Endothelial cell of umbilical vein (primary cell): Measurements from ENCODE around the gene CXADR. TPM values are rescaled to one million over a fixed set of nuclear protein-coding genes. Genes with fewer than 3 reads are reported as not detected.

Experiments
- BruUV-seq: library from RNA; stranded (reverse); fragments of 400-500 nt; replicated peaks from 2 replicates; lab custom pipeline; 2021; lab: Mats Ljungman, UMichigan
- CTCF ChIA-PET: fragments of 300-600, 350-600 bp; sonication (Branson Sonifier 250); formaldehyde crosslinking; loops from one replicate; lab custom pipeline; 2021; ENCODE audit warnings: antibody characterized with exemption, inconsistent platforms; lab: Charles Lee
- POLR2A ChIA-PET: fragments of 300-600, 350-600 bp; sonication (Branson Sonifier 250); formaldehyde crosslinking; loops from one replicate; lab custom pipeline; 2021; ENCODE audit warnings: antibody characterized with exemption, inconsistent platforms; lab: Charles Lee
- DNase-seq: peaks from one replicate; pipeline ENCODE4 v3.0.0-alpha.2; 2011; ENCODE audit warnings: low read depth, low spot score
- FAIRE-seq: peaks from 2 replicates; lab custom pipeline; 2011; peaks lifted over from hg19 to GRCh38; lab: Jason Lieb, UNC
- H2AFZ ChIP-seq: 2 replicates; pipeline ENCODE4 v1.6.0; 2012; ENCODE audit warnings: low read depth, low read length, control low read depth, inconsistent platforms
- H3K27ac ChIP-seq: 2 replicates; pipeline ENCODE4 v1.5.1; 2011; ENCODE audit warnings: low read depth, mild to moderate bottlenecking, control low read depth, low read length, moderate library complexity; ENCODE audit not compliant: insufficient read depth
- H3K27me3 ChIP-seq, 2 experiments: 2 replicates each; pipeline versions ENCODE4 v1.6.0 to v1.6.1; 2011; ENCODE audit warnings: low read length in 2 of 2, mixed read lengths in 1 of 2; ENCODE audit not compliant: control insufficient read depth in 2 of 2, insufficient read depth in 2 of 2
- H3K36me3 ChIP-seq, 2 experiments: 2 replicates in 1 of 2; 3 replicates in 1 of 2; pipeline ENCODE4 v1.5.1; 2011; ENCODE audit warnings: low read length in 2 of 2, mild to moderate bottlenecking in 1 of 2, moderate library complexity in 1 of 2; ENCODE audit not compliant: control insufficient read depth in 2 of 2, insufficient read depth in 2 of 2; ENCODE audit errors: extremely low read depth in 1 of 2
- H3K4me1 ChIP-seq: 3 replicates; pipeline ENCODE4 v1.5.1; 2011; ENCODE audit warnings: mild to moderate bottlenecking, low read length; ENCODE audit not compliant: control insufficient read depth, insufficient read depth; ENCODE audit errors: extremely low read depth
- H3K4me2 ChIP-seq: 2 replicates; pipeline ENCODE4 v1.6.1; 2011; ENCODE audit warnings: low read length, control low read depth, mixed read lengths; ENCODE audit not compliant: insufficient read depth
- H3K4me3 ChIP-seq, 3 experiments: fragments of 200-600 bp in 1 of 3; sonication (generic), shearing (Covaris generic) in 1 of 3; replicated peaks in 1 of 3; 2 replicates each; pipeline ENCODE4 v1.5.1; 2011 to 2016; ENCODE audit warnings: control low read depth in 3 of 3, low read length in 3 of 3, mild to moderate bottlenecking in 2 of 3, inconsistent platforms in 1 of 3, low read depth in 1 of 3, moderate library complexity in 1 of 3; ENCODE audit not compliant: insufficient read depth in 1 of 3
- H3K79me2 ChIP-seq: 2 replicates; pipeline ENCODE4 v1.6.0; 2012; ENCODE audit warnings: low read length, inconsistent platforms; ENCODE audit not compliant: control insufficient read depth, insufficient read depth
- H3K9ac ChIP-seq: replicated peaks from 2 replicates; pipeline ENCODE3; 2011; ENCODE audit warnings: low read length, control low read depth; ENCODE audit not compliant: insufficient read depth; ENCODE audit errors: extremely low read depth
- H3K9me1 ChIP-seq: replicated peaks from 3 replicates; pipeline ENCODE4 v1.6.0; 2011; ENCODE audit warnings: mild to moderate bottlenecking, low read length; ENCODE audit not compliant: control insufficient read depth, insufficient read depth; ENCODE audit errors: extremely low read depth
- H3K9me3 ChIP-seq: replicated peaks from 2 replicates; pipeline ENCODE4 v1.5.1; 2012; ENCODE audit warnings: low read length, inconsistent platforms; ENCODE audit not compliant: control insufficient read depth, insufficient read depth
- H4K20me1 ChIP-seq: replicated peaks from 2 replicates; pipeline ENCODE3; 2011; ENCODE audit warnings: mild to moderate bottlenecking, low read length; ENCODE audit not compliant: control insufficient read depth, insufficient read depth; ENCODE audit errors: extremely low read depth
- EZH2 ChIP-seq: IDR thresholded peaks from 2 replicates; pipeline ENCODE4 v1.6.1; 2012; ENCODE audit warnings: borderline replicate concordance, low read depth, mild to moderate bottlenecking, moderate library complexity, low read length, inconsistent platforms; ENCODE audit not compliant: severe bottlenecking
- FOS ChIP-seq: IDR thresholded peaks from 2 replicates; pipeline ENCODE4 v1.6.1; 2011; ENCODE audit warnings: mild to moderate bottlenecking, low read length, moderate library complexity, borderline replicate concordance; ENCODE audit not compliant: insufficient read depth
- GATA2 ChIP-seq: IDR thresholded peaks from 2 replicates; pipeline ENCODE4 v1.7.0; 2011; ENCODE audit warnings: low read depth, mild to moderate bottlenecking, moderate library complexity, mixed read lengths, low read length; ENCODE audit not compliant: insufficient read length, insufficient read depth
- JUN ChIP-seq: IDR thresholded peaks from 2 replicates; pipeline ENCODE4 v1.6.1; 2011; ENCODE audit warnings: borderline replicate concordance, low read depth; ENCODE audit not compliant: insufficient read length, insufficient read depth
- MAX ChIP-seq: IDR thresholded peaks from 2 replicates; pipeline ENCODE4 v1.6.1; 2011; ENCODE audit not compliant: insufficient read depth, insufficient read length
- MYC ChIP-seq: IDR thresholded peaks from one replicate; pipeline ENCODE4 v1.6.1; 2011; ENCODE audit warnings: mild to moderate bottlenecking, low read depth, low read length
- POLR2A ChIP-seq: IDR thresholded peaks from 2 replicates; pipeline ENCODE4 v1.6.1; 2012; ENCODE audit warnings: low read depth, mild to moderate bottlenecking, control low read depth, low read length
- POLR2AphosphoS5 ChIP-seq: IDR thresholded peaks from 2 replicates; pipeline ENCODE4 v1.6.1; 2012; ENCODE audit warnings: low read depth, mild to moderate bottlenecking, control low read depth, low read length, moderate library complexity; ENCODE audit not compliant: insufficient read depth
- dilution Hi-C: fragments of 300-500 bp; cut with MboI; formaldehyde crosslinking; loops from one replicate; pipeline ENCODE4 v1.15.0; 2019; ENCODE audit warnings: low sequenced_read_pairs; ENCODE audit not compliant: extremely low pct_ligation_motif_present
- intact Hi-C: fragments of 100-400 bp; cut with micrococcal nuclease; formaldehyde crosslinking; loops from one replicate; pipeline ENCODE4 v1.10.0; 2022
- polyA plus RNA-seq, 4 experiments: library from polyadenylated mRNA; depleted of rRNA in 3 of 4; stranded (reverse) in 3 of 4; unstranded in 1 of 4; fragments of >200 nt; gene quantifications; 2 replicates each; pipeline versions ENCODE4 v1.2.1 to v1.2.3, GENCODE V29; 2011 to 2012; ENCODE audit warnings: missing spikeins in 1 of 4
- total RNA-seq: library from RNA; stranded (reverse); gene quantifications from 2 replicates; pipeline ENCODE4 v1.2.3, GENCODE V29; 2021
- TF ChIP-seq, protein P1 (sequence below), 2 donors: IDR thresholded peaks; 1 replicate in 1 of 2; 2 replicates in 1 of 2; pipeline ENCODE4 v1.5.1; 2011; ENCODE audit warnings: low read length in 2 of 2, mild to moderate bottlenecking in 2 of 2, moderate library complexity in 2 of 2, control low read depth in 1 of 2, inconsistent platforms in 1 of 2, low read depth in 1 of 2; ENCODE audit not compliant: insufficient read depth in 1 of 2; ENCODE audit errors: extremely low read depth in 1 of 2

CXADR gene
- total and polyA plus RNA-seq, 2 donors (not counting 3 experiments of a cell fraction or from before 2014, with no cell fraction given) = 3.2 to 12.2 TPM

DNA sequence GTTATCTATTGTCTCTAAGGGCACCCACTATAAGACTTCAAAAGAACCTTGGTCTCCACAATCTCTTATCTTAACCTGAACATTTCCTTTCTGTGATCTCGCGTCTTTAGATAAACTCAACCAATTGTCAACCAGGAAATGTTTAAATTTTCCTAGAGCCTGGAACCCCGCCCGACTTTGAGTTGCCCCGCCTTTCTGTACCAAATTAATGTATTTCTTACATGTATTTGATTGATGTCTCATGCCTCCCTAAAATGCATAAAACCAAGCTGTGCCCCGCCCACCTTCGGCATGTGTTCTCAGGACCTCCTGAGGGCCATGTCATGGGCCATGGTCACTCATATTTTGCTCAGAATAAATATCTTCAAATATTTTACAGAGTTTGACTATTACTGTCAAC, 5.9 kb upstream of the CXADR start:
- FAIRE-seq (no peak), DNase-seq (no peak)
- H3K4me3 ChIP-seq = no peak overlapping the region
- CTCF ChIA-PET = no interaction called here
- H3K36me3 ChIP-seq = no peaks in the 10 kb centered on the region
- no TSS peak for BruUV-seq
- no peak overlapping the region for H3K27ac ChIP-seq
- H4K20me1 ChIP-seq = no peaks in the 10 kb centered on the region
- no peak overlapping the region for H3K4me2 ChIP-seq
- POLR2A ChIA-PET = no interaction called here
- dilution Hi-C loops = no loop called here
- intact Hi-C loops = no loop called here
- no peak for TF ChIP-seq MYC
- no peak for TF ChIP-seq GATA2
- TF ChIP-seq POLR2A = no peak
- TF ChIP-seq JUN = no peak
- TF ChIP-seq, protein P1, sequence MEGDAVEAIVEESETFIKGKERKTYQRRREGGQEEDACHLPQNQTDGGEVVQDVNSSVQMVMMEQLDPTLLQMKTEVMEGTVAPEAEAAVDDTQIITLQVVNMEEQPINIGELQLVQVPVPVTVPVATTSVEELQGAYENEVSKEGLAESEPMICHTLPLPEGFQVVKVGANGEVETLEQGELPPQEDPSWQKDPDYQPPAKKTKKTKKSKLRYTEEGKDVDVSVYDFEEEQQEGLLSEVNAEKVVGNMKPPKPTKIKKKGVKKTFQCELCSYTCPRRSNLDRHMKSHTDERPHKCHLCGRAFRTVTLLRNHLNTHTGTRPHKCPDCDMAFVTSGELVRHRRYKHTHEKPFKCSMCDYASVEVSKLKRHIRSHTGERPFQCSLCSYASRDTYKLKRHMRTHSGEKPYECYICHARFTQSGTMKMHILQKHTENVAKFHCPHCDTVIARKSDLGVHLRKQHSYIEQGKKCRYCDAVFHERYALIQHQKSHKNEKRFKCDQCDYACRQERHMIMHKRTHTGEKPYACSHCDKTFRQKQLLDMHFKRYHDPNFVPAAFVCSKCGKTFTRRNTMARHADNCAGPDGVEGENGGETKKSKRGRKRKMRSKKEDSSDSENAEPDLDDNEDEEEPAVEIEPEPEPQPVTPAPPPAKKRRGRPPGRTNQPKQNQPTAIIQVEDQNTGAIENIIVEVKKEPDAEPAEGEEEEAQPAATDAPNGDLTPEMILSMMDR (IDR thresholded peaks at IDR 0.05; ENCODE audit: extremely low read depth in 1 of 2, insufficient read depth in 1 of 2, low read depth in 1 of 2, low read length in 2 of 2) = no peak
- TF ChIP-seq EZH2 = no peak
- TF ChIP-seq FOS = no peak
- no peak for TF ChIP-seq POLR2AphosphoS5
- no peak for TF ChIP-seq MAX
- peaks cover 2 to 16% of the 10 kb centered on the region in 2 experiments for H3K27me3 ChIP-seq
- H3K79me2 ChIP-seq = no peaks in the 10 kb centered on the region
- no peaks in the 10 kb centered on the region for H3K9me3 ChIP-seq
- H3K9ac ChIP-seq = no peak overlapping the region
- peaks cover 1% of the 10 kb centered on the region for H3K9me1 ChIP-seq
- no peak overlapping the region for H2AFZ ChIP-seq
- H3K4me1 ChIP-seq = peaks cover 2% of the 10 kb centered on the region
